NCI-H1417 (cell line): ENCODE results near the gene SLC43A2.
"Not testable (repeated sequence)": the region's sequence is repeated elsewhere in the genome, so short reads cannot be mapped to it uniquely, and the experiment has no call there.

Experiments used
- DNase-seq, 3 experiments: peaks; one replicate each; lab custom pipeline; 2025; lab: John Stamatoyannopoulos, UW

SLC43A2 gene

GRCh38 chr17:1535737-1536136, 92.9 kb downstream of the SLC43A2 start:
- DNase-seq = no peak

- DNase-seq = no peak
These were observed 94.8 kb downstream of the SLC43A2 start for GRCh38 chr17:1533661-1534325.

- no peak for DNase-seq
These were observed 95.6 kb downstream of the SLC43A2 start for GRCh38 chr17:1532836-1533602.

GRCh38 chr17:1529863-1530262, 98.8 kb downstream of the SLC43A2 start:
- DNase-seq = no peak

- DNase-seq = not testable (repeated sequence)
These were observed 101.8 kb downstream of the SLC43A2 start for GRCh38 chr17:1526876-1527275.

GRCh38 chr17:1522626-1523025, 106.0 kb downstream of the SLC43A2 start:
- DNase-seq = no peak

- DNase-seq = no peak
These were observed 107.5 kb downstream of the SLC43A2 start for GRCh38 chr17:1521086-1521640.

- DNase-seq = no peak
These were observed 109.0 kb downstream of the SLC43A2 start for GRCh38 chr17:1519678-1520077.
